SK-N-SH treated with all-trans-retinoic acid at 6 μM for 48 hours (cell line): ENCODE measurements around the gene CFAP20.

Experiments
- ARNTL ChIP-seq: fragments of 450-650 bp; formaldehyde crosslinking; IDR thresholded peaks from 2 replicates; pipeline ENCODE4 v1.5.0; 2020; ENCODE audit warnings: low read depth, mild to moderate bottlenecking, moderate library complexity, borderline replicate concordance
- BACH2 ChIP-seq: fragments of 250-450 bp; sonication (Bioruptor Pico); IDR thresholded peaks from 2 replicates; pipeline ENCODE4 v1.9.0; 2021; ENCODE audit warnings: mild to moderate bottlenecking, borderline replicate concordance
- GLIS3 ChIP-seq: fragments of 250-450 bp; sonication (Bioruptor Pico); IDR thresholded peaks from 2 replicates; pipeline ENCODE4 v1.5.0; 2020; ENCODE audit warnings: mild to moderate bottlenecking, moderate library complexity
- ISL1 ChIP-seq: fragments of 250-450 bp; sonication (Bioruptor Pico); IDR thresholded peaks from 2 replicates; pipeline ENCODE4 v2.1.2; 2022; ENCODE audit warnings: mild to moderate bottlenecking, moderate library complexity
- OSR1 ChIP-seq: fragments of 250-450 bp; sonication (Bioruptor Pico); IDR thresholded peaks from 2 replicates; pipeline ENCODE4 v1.8.0; 2022; ENCODE audit warnings: moderate library complexity, mild to moderate bottlenecking, inconsistent platforms
- PPARA ChIP-seq: fragments of 250-450 bp; sonication (Bioruptor Pico); IDR thresholded peaks from 2 replicates; pipeline ENCODE4 v1.5.0; 2020; ENCODE audit warnings: mild to moderate bottlenecking, borderline replicate concordance
- TCF4 ChIP-seq: fragments of 250-450 bp; sonication (Bioruptor Pico); IDR thresholded peaks from 2 replicates; pipeline ENCODE4 v1.8.0; 2021; ENCODE audit warnings: mild to moderate bottlenecking, moderate library complexity, borderline replicate concordance
- ZFP3 ChIP-seq: fragments of 250-450 bp; sonication (Bioruptor Pico); IDR thresholded peaks from 2 replicates; pipeline ENCODE4 v1.5.0; 2020; ENCODE audit warnings: mild to moderate bottlenecking, moderate library complexity
- ZNF70 ChIP-seq: fragments of 450-650 bp; formaldehyde crosslinking; IDR thresholded peaks from 2 replicates; pipeline ENCODE4 v1.5.0; 2020; ENCODE audit warnings: mild to moderate bottlenecking, moderate library complexity
- ZNF8 ChIP-seq: fragments of 450-650 bp; formaldehyde crosslinking; IDR thresholded peaks from 2 replicates; pipeline ENCODE4 v1.5.0; 2020; ENCODE audit warnings: mild to moderate bottlenecking, moderate library complexity
- TF ChIP-seq, protein P1 (sequence below): fragments of 250-450 bp; sonication (Bioruptor Pico); IDR thresholded peaks from 2 replicates; pipeline ENCODE4 v1.8.0; 2021; ENCODE audit warnings: low read depth, mild to moderate bottlenecking, moderate library complexity, borderline replicate concordance
- TF ChIP-seq, protein P2 (sequence below): fragments of 250-450 bp; sonication (Bioruptor Pico); IDR thresholded peaks from 2 replicates; pipeline ENCODE4 v1.5.0; 2020; ENCODE audit warnings: mild to moderate bottlenecking, moderate library complexity
- TF ChIP-seq, protein P3 (sequence below): fragments of 250-450 bp; sonication (Bioruptor Pico); IDR thresholded peaks from 2 replicates; pipeline ENCODE4 v1.8.0; 2020; ENCODE audit warnings: mild to moderate bottlenecking, moderate library complexity, borderline replicate concordance

DNA sequence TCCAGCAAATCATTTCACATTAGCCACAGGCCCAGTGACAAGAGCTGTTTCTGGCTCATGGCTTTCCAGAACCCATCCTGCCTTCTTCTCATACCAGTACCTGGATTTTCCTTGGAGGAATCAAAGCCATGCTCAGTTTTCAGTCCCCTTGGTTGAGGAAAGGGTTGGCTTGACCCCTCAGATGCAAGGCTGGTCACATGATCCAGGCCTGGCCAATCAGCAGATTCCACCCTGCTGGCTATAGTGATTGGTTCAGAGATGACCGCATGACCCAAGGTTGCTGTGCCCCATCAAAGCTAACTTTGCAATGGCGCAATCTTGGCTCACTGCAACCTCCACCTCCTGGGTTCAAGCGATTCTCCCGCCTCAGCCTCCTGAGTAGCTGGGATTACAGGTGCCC is 58.6 kb downstream of the CFAP20 start:
- TF ChIP-seq TCF4 = no peak
- TF ChIP-seq OSR1 (CRISPR knock-in tag) = no peak
- TF ChIP-seq BACH2 (CRISPR knock-in tag) = no peak
- no peak for TF ChIP-seq ZNF70 (CRISPR knock-in tag)
- no peak for TF ChIP-seq ZFP3 (CRISPR knock-in tag)
- TF ChIP-seq ISL1 (CRISPR knock-in tag) = no peak
- TF ChIP-seq, protein P1, sequence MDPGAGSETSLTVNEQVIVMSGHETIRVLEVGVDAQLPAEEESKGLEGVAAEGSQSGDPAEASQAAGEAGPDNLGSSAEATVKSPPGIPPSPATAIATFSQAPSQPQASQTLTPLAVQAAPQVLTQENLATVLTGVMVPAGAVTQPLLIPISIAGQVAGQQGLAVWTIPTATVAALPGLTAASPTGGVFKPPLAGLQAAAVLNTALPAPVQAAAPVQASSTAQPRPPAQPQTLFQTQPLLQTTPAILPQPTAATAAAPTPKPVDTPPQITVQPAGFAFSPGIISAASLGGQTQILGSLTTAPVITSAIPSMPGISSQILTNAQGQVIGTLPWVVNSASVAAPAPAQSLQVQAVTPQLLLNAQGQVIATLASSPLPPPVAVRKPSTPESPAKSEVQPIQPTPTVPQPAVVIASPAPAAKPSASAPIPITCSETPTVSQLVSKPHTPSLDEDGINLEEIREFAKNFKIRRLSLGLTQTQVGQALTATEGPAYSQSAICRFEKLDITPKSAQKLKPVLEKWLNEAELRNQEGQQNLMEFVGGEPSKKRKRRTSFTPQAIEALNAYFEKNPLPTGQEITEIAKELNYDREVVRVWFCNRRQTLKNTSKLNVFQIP = no peak
- TF ChIP-seq, protein P2, sequence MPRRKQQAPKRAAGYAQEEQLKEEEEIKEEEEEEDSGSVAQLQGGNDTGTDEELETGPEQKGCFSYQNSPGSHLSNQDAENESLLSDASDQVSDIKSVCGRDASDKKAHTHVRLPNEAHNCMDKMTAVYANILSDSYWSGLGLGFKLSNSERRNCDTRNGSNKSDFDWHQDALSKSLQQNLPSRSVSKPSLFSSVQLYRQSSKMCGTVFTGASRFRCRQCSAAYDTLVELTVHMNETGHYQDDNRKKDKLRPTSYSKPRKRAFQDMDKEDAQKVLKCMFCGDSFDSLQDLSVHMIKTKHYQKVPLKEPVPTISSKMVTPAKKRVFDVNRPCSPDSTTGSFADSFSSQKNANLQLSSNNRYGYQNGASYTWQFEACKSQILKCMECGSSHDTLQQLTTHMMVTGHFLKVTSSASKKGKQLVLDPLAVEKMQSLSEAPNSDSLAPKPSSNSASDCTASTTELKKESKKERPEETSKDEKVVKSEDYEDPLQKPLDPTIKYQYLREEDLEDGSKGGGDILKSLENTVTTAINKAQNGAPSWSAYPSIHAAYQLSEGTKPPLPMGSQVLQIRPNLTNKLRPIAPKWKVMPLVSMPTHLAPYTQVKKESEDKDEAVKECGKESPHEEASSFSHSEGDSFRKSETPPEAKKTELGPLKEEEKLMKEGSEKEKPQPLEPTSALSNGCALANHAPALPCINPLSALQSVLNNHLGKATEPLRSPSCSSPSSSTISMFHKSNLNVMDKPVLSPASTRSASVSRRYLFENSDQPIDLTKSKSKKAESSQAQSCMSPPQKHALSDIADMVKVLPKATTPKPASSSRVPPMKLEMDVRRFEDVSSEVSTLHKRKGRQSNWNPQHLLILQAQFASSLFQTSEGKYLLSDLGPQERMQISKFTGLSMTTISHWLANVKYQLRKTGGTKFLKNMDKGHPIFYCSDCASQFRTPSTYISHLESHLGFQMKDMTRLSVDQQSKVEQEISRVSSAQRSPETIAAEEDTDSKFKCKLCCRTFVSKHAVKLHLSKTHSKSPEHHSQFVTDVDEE (CRISPR knock-in tag) = no peak
- TF ChIP-seq, protein P3, sequence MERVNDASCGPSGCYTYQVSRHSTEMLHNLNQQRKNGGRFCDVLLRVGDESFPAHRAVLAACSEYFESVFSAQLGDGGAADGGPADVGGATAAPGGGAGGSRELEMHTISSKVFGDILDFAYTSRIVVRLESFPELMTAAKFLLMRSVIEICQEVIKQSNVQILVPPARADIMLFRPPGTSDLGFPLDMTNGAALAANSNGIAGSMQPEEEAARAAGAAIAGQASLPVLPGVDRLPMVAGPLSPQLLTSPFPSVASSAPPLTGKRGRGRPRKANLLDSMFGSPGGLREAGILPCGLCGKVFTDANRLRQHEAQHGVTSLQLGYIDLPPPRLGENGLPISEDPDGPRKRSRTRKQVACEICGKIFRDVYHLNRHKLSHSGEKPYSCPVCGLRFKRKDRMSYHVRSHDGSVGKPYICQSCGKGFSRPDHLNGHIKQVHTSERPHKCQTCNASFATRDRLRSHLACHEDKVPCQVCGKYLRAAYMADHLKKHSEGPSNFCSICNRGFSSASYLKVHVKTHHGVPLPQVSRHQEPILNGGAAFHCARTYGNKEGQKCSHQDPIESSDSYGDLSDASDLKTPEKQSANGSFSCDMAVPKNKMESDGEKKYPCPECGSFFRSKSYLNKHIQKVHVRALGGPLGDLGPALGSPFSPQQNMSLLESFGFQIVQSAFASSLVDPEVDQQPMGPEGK = no peak
- TF ChIP-seq PPARA (CRISPR knock-in tag) = no peak
- TF ChIP-seq ARNTL (CRISPR knock-in tag) = no peak
- no peak for TF ChIP-seq ZNF8 (CRISPR knock-in tag)
- TF ChIP-seq GLIS3 (CRISPR knock-in tag) = no peak
